Testis (tissue), 2 donors: Measurements from ENCODE around the gene GUCA1A.

Experiments used
- POLR2A ChIP-seq: fragments of 450-650 bp; IDR thresholded peaks from one replicate; pipeline ENCODE4 v1.6.1; 2017; ENCODE audit warnings: antibody characterized with exemption, mild to moderate bottlenecking, moderate library complexity
- TF ChIP-seq, protein P1 (sequence below), 3 experiments: fragments of 450-650 bp in 2 of 3; fragments of 200-600 bp in 1 of 3; sonication (generic) in 1 of 3; IDR thresholded peaks; one replicate each; pipeline ENCODE4 v1.5.1; 2016 to 2019; ENCODE audit warnings: antibody characterized with exemption in 3 of 3, mild to moderate bottlenecking in 2 of 3, moderate library complexity in 1 of 3

DNA sequence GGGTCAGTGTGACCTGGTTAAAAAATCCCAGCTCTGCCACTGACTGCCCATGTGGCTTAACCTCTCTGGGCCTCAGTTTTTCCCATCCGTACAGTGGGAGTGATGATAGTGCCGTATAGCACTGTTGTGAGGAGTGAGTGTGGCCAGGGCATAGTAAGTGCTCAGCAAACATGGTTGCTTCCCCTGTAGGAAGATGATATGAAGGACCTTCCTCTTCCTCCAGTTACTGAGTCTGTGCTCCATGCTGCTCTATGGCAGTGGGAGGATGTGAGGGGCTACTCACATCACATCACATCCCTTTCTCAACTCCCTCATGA lies 43.8 kb upstream of the GUCA1A start:
- TF ChIP-seq, protein P1, sequence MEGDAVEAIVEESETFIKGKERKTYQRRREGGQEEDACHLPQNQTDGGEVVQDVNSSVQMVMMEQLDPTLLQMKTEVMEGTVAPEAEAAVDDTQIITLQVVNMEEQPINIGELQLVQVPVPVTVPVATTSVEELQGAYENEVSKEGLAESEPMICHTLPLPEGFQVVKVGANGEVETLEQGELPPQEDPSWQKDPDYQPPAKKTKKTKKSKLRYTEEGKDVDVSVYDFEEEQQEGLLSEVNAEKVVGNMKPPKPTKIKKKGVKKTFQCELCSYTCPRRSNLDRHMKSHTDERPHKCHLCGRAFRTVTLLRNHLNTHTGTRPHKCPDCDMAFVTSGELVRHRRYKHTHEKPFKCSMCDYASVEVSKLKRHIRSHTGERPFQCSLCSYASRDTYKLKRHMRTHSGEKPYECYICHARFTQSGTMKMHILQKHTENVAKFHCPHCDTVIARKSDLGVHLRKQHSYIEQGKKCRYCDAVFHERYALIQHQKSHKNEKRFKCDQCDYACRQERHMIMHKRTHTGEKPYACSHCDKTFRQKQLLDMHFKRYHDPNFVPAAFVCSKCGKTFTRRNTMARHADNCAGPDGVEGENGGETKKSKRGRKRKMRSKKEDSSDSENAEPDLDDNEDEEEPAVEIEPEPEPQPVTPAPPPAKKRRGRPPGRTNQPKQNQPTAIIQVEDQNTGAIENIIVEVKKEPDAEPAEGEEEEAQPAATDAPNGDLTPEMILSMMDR (IDR thresholded peaks at IDR 0.05) = no peak
- TF ChIP-seq POLR2A = no peak
